GM23248 (cell line): Measurements from ENCODE around the gene SLC5A6.

Source experiments
- EZH2 ChIP-seq: fragments of 200-600 bp; sonication (generic); IDR thresholded peaks from 2 replicates; pipeline ENCODE4 v1.6.1; 2018; ENCODE audit warnings: antibody characterized with exemption, mild to moderate bottlenecking; ENCODE audit not compliant: insufficient read depth, poor library complexity, severe bottlenecking
- EZH2phosphoT487 ChIP-seq: fragments of 200-600 bp; sonication (generic); IDR thresholded peaks from 2 replicates; pipeline ENCODE4 v1.6.1; 2018; ENCODE audit warnings: antibody characterized with exemption, moderate library complexity, mild to moderate bottlenecking, low read depth; ENCODE audit not compliant: insufficient read depth

DNA sequence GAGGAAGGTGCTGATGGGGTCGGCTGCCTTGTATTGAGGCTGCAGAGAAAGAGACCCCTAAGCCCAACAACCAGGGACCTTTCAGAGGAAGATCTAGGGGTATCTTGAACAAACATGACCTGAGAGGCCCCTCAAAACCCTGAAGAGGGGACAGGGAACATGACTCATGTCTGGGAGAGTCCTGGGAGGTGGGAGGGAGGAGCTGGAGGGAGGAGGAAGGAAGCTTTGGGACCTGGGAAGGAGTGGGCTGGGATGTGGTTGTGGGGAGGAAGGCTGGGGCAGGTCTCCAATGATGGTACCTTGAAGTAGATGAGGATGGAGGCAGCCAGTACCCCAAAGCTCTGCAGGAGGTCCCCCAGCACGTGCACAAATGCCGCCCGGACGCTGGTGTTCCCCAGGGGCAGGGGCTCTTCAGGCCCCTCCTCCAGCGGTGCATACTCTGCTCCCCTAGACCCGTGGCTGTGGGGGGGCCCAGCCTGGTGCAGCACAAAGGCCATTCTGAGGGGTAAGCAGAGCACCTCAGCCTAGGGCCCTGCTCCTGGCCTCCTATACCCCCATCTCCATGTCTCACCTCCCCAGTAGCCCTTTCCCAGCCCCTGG, 44.9 kb upstream of the SLC5A6 start:
- no peak for TF ChIP-seq EZH2
- TF ChIP-seq EZH2phosphoT487: no peak
